HS-27A (cell line): ENCODE results near the gene CDH10.

ENCODE experiments used
- DNase-seq: peaks from one replicate; pipeline ENCODE4 v3.0.0-alpha.2; 2012; ENCODE audit warnings: low read depth, missing footprints

CDH10 gene

GRCh38 chr5:24598956-24599355 is 45.8 kb downstream of the CDH10 start:
- DNase-seq = no peak

DNA sequence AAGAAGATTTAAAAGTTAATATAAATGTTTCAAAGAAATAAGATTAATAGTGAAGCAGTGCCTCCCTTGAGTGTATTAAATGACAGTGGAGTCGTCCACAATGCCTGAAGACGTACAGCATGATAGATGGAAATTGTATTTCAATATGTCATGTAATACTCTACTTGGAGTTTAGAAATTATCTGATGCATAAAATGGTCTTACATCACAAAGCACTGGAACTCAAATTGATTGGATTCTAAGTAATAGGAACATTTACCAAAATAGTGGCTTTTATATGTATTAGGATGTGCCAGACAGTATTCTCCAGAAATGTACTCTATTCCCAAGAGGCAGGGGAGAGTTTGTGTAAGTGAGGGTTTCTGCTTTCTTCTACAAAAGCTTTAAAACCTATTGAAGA is 49.4 kb downstream of the CDH10 start:
- DNase-seq = no peak

DNA sequence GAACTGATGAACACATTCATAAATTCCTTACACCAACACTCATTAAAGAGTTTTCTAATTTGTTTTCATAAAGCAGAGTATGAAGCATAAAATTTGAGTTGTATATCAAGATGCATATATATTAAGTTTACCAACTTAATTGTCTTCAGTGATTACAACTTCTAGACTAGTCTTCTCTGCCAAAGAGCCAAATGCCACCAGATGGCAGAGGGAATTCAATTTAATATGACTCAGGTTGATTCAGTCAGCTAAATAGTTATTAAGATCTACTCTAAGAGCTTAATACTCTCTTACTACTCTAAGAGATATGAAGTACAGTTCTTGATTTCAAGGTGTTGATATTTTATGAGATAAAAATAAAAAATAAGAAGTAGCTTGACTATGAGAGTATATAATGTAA is 53.4 kb downstream of the CDH10 start:
- no peak for DNase-seq

DNA sequence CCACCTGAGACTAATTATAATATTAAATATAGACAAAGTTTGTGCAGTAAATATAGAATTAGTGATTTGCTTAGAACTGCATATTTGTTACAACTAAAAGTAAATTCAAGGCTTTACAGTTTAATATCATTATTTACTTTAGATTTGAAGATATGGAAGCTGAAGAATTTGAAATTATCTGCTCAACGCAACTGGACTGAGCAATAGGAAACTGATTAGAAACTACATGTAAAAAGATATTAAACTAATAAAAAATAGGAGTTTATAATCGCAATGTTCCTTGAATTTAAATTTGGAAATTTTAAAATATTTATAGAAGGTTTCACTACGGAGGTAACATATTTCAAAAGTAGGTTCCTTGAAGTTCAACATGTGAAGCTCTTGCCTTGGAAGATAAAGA is 55.2 kb downstream of the CDH10 start:
- DNase-seq = no peak

DNA sequence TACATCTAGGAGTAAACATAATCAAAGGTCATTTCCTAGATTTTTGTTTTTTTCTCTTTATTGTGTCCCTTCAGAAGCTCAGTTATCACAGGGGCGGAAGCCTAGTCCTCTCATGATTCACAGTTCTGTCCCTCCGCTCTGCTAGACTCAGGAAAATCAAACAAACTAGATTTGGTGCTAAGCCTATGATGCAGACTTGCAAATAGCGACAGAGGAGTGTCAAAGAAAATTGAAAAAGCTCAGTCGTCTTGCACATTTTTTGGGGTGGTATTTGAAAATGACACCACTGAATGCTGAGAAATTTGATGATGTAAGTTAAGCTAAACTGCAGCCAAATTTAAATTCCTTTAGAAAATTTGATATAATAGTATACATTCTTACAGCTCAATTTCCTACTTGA is 59.0 kb downstream of the CDH10 start:
- no peak for DNase-seq

- DNase-seq = no peak
These were observed 73.5 kb downstream of the CDH10 start for GRCh38 chr5:24571302-24571701.

GRCh38 chr5:24566933-24567332 is 77.8 kb downstream of the CDH10 start:
- no peak for DNase-seq

DNA sequence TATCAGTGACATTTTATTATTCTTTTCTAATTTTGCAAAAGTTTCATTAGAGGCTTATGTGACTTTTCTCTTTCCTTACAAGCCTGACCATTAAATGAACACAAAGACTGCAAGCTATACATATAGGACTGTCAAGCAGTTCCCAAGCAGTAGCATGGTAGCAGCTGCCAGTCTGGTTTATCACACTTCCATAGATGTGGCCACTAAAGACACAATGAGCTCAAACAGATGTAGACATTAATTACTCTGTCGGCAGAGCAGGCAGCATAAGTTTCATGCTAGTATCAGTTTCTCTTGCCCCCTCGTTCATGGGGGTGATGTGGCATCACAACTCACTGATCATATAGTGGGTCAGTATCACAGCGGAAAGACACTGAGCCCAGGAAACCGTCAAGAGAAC is 89.5 kb downstream of the CDH10 start:
- no peak for DNase-seq

DNA sequence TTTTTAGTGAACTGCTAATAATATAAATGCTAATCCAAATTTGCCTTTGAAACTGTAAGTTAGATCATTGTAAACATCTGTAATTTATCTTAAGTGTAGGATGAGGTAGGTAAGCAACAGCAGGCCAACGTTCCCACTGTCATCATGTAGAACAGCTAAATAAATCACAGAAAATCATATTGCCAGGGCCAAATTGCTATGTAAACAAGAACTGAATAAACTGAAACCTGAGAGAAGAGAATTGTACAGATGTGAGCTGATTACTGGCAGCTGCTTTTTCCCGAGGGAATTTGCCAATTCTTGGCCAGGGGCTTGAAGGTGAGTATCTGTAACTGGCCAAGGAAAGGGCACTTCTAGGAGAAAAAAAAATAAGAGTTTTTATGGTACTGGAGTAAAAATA is 97.6 kb downstream of the CDH10 start:
- DNase-seq = no peak

- no peak for DNase-seq
These were observed 105.2 kb downstream of the CDH10 start for GRCh38 chr5:24539613-24540012.

DNA sequence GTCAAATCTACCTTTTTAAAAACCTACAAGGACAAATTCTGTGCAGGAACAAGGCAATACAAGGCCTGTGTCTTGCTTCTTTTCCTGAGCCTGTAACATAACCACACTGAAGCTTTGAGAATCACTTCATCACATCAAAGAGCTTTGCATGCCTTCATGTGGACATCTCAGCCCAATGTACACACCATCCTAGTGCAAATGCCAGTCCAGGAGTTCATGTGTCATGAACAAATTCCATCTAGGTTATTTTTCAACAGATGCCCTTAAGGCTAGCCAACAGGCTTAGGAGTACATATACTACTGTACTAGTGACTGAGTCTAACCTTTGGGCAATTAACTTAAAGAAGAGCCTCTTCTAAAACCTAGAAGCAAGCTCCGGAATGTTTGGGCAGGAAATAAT is 106.4 kb downstream of the CDH10 start:
- no peak for DNase-seq

DNA sequence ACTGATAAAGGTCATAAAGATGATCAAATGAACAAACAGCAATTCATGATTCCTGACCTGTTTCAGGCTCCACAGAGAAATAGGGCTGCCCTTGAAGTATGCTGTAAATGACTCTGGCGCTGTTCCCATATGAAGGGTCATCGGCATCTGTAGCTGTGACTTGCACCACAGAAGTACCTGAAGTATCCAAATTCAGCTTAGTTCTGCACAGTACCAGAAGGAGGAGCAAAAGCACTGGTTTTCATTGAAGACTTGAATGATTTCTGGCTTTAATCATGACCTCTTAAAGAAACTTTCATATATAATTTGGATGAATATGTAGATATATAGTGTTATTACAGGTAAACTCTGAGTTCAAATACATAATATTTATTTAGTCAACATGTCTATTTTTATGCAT is 109.1 kb downstream of the CDH10 start:
- no peak for DNase-seq

DNA sequence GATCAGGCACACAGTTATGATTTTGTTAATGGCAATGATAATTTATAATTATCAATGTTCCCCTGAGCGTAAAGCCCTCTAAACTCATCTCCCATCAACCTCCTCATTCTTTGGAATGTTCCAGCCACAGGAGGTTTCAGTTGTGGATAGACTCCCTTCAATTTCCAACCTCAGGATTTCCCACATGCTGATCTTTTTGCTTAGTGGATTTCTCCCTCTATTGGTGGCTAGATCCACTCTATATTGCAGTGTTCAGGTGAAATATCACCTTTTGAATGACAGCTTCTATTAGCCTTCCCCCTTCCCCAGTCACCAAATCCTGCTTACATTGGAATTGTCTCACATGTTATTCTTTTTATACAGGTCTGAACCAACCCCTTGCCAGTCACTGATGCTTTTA is 113.9 kb downstream of the CDH10 start:
- DNase-seq = no peak

- DNase-seq = no peak
These were observed 119.4 kb downstream of the CDH10 start for GRCh38 chr5:24525414-24525813.

DNA sequence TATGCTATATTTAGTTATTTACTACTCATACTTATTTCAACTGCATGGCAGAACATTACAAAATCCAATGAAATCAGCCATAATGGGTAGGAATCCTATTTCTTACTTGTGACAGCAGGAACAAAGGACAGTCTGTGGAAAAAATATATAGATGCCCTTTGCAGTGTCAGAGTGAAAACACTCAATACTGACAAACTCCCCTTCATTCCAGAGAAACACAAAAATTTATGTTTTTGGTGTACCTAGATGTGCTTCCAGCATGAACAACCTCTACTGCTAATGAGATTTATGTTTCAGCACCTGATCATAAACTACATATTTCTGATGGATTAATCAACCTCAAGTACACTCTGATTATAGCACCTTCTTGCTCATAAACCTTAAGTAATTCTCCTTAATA is 132.4 kb downstream of the CDH10 start:
- DNase-seq = no peak

DNA sequence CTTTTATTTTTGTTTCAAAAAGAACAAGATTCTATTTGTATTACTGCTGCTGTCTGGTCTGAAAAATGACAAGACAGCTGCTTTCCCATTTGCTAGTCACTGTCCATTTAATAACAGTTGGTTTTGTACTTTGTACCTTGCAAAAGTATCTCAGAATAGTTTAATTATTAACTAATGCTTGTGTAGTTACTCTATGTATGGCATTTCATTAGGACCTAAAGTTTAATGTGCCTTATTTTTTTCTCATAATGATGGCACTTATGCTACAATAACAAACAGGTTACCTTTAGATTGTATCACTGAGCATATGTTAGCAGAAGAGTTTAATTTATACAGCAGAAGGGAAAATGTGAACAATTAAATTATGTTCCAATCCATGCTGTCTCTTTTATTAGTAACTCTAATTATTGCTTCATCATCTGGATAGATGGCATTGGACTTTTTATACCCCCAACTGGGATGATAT is 134.2 kb downstream of the CDH10 start:
- no peak for DNase-seq

DNA sequence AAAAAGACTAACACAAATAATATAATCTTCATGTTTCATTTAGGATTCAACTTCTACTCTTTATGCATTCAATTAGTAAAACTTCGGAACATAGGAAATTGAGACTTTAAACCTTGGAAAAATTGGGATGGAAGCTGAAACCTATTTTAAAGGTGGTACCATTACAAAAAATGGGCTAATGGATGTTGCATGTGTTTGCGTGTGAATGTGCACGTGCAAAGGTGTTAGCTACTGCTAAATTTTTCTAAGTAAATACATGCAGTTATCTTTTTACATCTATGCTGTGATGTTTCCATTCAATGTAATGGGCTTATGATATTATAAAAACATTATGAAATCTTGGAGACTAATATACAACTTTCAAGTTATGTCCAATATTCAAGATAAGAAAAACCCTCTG is 134.8 kb downstream of the CDH10 start:
- no peak for DNase-seq

DNA sequence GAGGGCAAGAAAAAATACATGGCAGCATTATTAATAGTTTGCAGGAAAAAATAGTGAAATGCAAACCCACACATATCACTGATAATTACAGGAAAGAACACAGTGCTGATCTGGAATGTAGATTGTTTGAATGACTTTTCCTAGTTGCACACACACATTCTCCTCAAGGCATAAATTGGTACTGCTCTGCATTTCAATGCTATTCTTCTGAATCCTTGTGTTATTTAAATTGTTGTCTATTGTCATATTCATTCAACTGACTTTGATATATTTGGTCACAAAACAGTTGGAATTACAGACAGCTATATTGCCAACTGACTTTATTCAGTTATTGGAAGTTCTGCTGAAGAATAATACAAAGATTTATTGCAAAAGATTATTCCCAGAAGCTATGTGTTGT is 139.5 kb downstream of the CDH10 start:
- no peak for DNase-seq

- no peak for DNase-seq
These were observed 147.1 kb downstream of the CDH10 start for GRCh38 chr5:24497591-24498157.

DNA sequence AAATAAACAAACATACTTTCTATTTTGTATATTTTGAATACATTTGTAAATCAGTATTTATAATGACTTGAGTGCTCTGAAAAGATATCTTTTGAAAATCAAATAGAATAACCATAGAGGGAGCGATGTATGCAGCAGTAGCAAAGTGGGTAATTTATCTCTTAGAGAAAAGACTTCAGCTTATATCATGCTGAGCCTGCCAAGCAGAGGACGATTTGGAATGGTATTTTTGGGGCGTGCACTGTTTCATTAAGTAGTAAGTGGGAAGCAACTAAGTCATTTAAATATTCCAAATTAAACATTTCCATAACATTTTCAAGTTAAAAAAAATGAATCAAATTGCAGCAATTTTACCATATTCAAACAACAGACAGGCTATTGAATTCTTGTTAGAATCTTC is 147.6 kb downstream of the CDH10 start:
- DNase-seq = no peak

DNA sequence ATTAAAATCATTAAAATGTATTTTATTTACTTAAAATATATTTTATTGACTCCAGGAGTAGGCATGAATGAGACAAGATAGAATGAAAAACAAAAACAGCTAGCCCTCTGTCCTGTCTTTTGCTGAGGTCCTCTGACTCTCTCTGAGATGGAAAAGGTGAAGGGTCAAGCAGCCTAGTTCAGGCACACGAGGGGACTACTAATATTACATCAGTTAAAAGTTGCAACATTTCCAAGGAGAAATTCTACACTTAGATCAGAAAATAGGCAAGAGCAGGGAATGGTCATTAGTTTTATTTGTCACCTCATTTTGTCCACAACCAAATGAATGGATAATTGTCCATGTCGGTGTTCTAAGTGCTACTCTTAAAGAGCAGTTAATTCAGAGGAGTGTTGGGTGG is 148.5 kb downstream of the CDH10 start:
- DNase-seq = no peak

DNA sequence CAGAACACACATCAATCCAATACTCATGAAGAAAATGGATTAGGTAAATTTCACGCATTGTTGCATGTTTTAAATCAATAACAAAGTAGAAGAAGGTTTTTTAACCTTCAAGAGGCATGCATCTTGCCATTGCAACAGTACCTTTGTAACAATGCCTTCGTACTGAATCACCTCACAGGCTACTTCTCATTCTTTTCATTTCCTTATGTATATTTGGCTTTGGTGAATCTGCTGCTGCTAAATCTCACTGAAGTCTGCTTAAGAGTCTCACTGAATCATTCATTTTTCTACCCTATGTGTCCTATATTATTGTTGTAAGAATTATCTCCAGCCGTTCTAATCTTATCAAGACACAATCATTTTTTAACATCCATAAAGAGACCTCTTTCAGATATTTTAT is 152.5 kb downstream of the CDH10 start:
- no peak for DNase-seq

DNA sequence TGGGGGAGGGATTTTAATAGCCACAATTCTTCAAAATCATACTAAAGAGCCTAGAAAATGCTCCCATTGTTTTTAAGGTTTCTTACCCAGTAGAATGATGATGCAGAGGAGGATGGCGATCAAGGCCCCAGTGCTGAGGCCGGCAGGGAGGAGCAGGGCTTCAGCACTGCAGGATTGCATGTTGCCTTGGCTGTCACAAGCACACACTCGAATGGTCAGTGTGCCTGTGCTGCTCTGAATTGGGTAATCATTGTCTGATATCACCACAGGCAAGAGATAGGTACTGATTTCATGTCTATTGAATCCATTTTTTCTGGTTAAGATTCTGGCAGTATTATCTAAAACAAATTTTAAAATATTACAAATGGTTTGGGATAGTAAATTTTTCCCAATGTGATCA is 153.3 kb downstream of the CDH10 start:
- no peak for DNase-seq

DNA sequence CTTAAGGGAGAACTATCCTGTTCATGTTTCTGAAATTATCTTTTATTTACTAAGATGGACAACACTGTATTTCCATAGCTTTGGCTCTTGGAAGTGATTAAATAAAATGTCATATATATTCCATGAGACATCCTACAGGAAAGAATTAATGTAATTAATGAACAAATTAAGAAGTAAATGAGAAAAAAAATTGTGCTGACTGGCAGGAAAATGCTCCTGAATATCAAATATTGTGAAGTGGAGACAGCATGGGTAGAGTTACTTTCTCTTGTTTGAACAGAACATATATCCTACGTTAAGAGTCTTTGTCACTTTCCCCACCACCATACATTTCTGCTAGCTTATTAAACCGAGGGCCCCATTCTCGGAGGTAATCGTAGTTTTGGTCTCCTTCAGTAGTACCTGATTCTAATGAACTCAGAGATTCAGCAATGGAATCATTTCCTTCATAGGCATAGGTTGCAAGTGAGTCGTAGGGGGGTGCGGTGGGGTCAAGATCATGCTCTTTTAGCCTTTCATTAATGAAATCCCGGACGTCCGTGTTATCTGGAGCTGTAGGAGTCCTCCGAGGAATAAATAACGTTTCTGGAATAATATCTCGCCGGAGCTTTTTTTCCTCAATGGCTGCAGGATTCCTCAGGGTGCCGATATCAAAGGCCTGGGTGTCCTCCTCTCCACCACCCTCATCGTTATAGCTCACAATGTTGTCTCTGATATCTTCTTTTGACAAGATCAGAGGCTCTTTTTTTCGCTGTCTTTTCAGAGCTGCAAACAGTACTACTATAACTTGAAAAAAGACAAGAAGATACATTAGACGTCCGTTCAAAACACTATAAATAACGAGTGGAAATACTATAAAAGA is 157.2 kb downstream of the CDH10 start:
- no peak for DNase-seq
